NB4 (cell line): ENCODE results near the gene EPB41L3.
"Not testable (repeated sequence)": the region's sequence is repeated elsewhere in the genome, so short reads cannot be mapped to it uniquely, and the experiment has no call there.

Experiments used
- DNase-seq: peaks from one replicate; pipeline ENCODE4 v3.0.0; 2010; ENCODE audit warnings: low read depth
- H3K4me3 ChIP-seq: one replicate; pipeline ENCODE4 v1.5.1; 2011; ENCODE audit warnings: mild to moderate bottlenecking, low read depth, low read length, moderate library complexity
- CTCF ChIP-seq: IDR thresholded peaks from one replicate; pipeline ENCODE4 v1.5.1; 2012; ENCODE audit warnings: low read depth, low read length
- MYC ChIP-seq: IDR thresholded peaks from 2 replicates; pipeline ENCODE4 v1.6.1; 2011; ENCODE audit warnings: low read depth, low read length
- POLR2A ChIP-seq: IDR thresholded peaks from 2 replicates; pipeline ENCODE4 v1.6.1; 2011; ENCODE audit warnings: mild to moderate bottlenecking; ENCODE audit not compliant: insufficient read length; ENCODE audit errors: extremely low read depth
- TF ChIP-seq, protein P1 (sequence below): IDR thresholded peaks from 2 replicates; pipeline ENCODE4 v1.6.1; 2011; ENCODE audit warnings: low read depth, low read length

EPB41L3 gene

DNA sequence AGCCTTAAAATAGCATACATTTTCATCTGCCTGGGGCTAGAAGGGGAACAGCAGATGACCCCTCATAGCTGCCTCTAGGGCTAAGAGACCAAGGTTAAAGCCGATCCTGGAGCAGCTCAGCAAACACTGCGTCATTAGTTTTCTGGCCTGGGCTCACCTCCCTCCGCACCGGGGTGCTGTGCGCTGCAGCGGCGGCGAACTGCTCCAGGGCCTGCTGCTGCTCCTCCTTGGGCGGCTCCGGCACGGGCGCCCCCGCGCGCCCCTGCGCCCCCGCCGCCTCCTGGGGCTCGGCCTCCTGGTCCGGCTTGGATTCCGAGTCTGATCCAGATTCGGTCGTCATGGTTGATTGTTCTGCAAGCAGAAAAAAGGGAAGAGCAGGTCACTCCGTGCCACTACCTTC lies 55.0 kb downstream of the EPB41L3 start:
- no peak for DNase-seq

DNA sequence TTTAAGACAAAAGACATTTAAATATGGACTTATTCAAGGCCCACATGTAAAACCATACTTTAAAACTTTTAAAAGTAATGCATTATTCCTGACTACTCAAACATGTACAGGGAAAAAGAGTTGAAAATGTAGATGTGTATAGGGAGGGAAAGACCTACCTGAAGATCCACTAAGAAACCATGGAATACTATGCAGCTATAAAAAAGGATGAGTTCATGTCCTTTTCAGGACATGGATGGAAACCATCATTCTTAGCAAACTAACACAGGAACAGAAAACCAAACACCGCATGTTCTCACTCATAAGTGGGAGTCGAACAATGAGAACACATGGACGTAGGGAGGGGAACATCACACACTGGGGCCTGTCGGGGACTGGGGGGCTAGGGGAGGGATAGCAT lies 55.8 kb downstream of the EPB41L3 start:
- H3K4me3 ChIP-seq, DNase-seq: not testable (repeated sequence)

More for the DNA sequence above, 55.0 kb downstream of the EPB41L3 start:
- H3K4me3 ChIP-seq: no peak overlapping the region
- TF ChIP-seq CTCF: no peak
- TF ChIP-seq, protein P1, sequence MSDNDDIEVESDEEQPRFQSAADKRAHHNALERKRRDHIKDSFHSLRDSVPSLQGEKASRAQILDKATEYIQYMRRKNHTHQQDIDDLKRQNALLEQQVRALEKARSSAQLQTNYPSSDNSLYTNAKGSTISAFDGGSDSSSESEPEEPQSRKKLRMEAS: no peak
- TF ChIP-seq MYC: no peak
- TF ChIP-seq POLR2A: no peak

DNA sequence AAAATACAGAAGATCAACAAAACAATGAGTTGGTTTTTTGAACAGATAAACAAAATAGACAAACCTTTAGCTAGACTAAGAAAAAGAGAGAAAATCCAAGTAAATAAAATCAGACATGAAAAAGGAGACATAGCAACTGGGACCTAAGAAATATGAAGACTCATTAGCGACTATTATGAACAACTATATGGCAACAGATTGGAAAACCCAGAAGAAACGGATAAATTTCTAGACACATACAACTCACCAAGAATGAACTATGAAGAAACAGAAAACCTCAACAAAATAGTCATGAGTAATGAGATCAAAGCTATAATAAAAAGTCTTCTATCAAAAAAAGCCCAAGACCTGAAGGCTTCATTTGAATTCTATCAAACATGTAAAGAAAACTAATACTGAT lies 59.3 kb downstream of the EPB41L3 start:
- no peak overlapping the region for H3K4me3 ChIP-seq
- no peak for DNase-seq
- TF ChIP-seq, protein P1: no peak
- no peak for TF ChIP-seq CTCF
- TF ChIP-seq POLR2A: no peak
- no peak for TF ChIP-seq MYC

DNA sequence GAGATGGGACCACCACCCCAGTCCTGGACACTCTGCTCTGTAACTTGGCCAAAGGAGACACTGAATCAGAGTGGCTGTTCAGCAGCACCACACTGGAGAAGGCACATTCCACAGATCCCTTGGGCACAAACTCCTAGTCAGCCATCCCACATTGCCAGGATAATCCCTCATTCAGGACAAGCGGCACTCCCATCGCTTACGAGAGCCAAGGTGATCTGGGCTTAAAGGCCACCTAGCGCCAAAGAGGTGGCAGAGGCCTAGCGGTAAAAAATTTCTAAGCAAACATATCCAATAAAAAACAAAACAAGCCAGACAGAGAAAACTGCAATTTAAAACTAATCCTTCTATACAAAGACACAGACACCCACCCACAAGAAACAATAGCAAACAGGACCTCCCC lies 62.2 kb downstream of the EPB41L3 start:
- H3K4me3 ChIP-seq: no peak overlapping the region
- no peak for DNase-seq
- TF ChIP-seq, protein P1: no peak
- TF ChIP-seq CTCF (no peak), MYC (no peak), POLR2A (no peak)

DNA sequence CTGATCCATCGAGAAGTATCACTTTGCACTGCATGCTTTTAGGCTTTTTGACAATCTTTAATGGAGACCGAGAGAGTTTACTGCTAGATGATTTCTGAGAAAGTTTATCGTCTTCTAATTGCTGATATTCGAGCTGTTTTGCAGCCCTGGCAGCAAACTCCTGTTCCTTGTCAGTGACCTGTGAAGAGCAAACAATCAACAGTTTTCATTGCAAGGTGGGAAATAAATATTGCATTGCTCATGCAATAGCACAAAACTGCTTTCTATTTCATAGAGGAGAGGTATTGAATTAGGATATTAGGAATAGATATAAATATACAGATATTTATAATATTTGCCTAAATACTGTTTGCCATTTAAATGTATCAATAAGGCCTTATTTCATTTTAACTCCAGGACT lies 65.5 kb downstream of the EPB41L3 start:
- H3K4me3 ChIP-seq: no peak overlapping the region
- no peak for TF ChIP-seq POLR2A
- TF ChIP-seq, protein P1: no peak
- no peak for TF ChIP-seq MYC
- no peak for DNase-seq

GRCh38 chr18:5476961-5477800 lies 66.6 kb downstream of the EPB41L3 start:
- DNase-seq: no peak
- no peak for TF ChIP-seq CTCF
- TF ChIP-seq, protein P1: no peak
- TF ChIP-seq POLR2A: no peak
- no peak for TF ChIP-seq MYC

More at GRCh38 chr18:5476961-5477800, 66.6 kb downstream of the EPB41L3 start:
- H3K4me3 ChIP-seq: no peak overlapping the region
